GM21786 (cell line): Measurements from ENCODE around the gene RPS6KL1.

Source experiments
- ATAC-seq: cut with Tn5 transposase; IDR thresholded peaks from one replicate; pipeline ENCODE4 v1.9.1; 2021; ENCODE audit not compliant: unreplicated experiment

RPS6KL1 gene

GRCh38 chr14:74952180-74952665 is 29.2 kb upstream of the RPS6KL1 start:
- ATAC-seq = no peak

- no peak for ATAC-seq
Measured at GRCh38 chr14:74951443-74952179, 28.6 kb upstream of the RPS6KL1 start.

GRCh38 chr14:74950795-74951442 is 27.9 kb upstream of the RPS6KL1 start:
- ATAC-seq = no peak

- ATAC-seq = no peak
Measured at GRCh38 chr14:74949859-74950573, 27.0 kb upstream of the RPS6KL1 start.

- ATAC-seq = no peak
Measured at GRCh38 chr14:74949191-74949601, 26.1 kb upstream of the RPS6KL1 start.

- ATAC-seq = no peak
Measured at GRCh38 chr14:74948228-74949175, 25.4 kb upstream of the RPS6KL1 start.

GRCh38 chr14:74947353-74948227 is 24.5 kb upstream of the RPS6KL1 start:
- no peak for ATAC-seq

- no peak for ATAC-seq
Measured at GRCh38 chr14:74946659-74947281, 23.7 kb upstream of the RPS6KL1 start.

GRCh38 chr14:74945852-74946658 is 23.0 kb upstream of the RPS6KL1 start:
- ATAC-seq = no peak

- ATAC-seq = no peak
Measured at GRCh38 chr14:74945261-74945851, 22.3 kb upstream of the RPS6KL1 start.

GRCh38 chr14:74942608-74943007 is 19.5 kb upstream of the RPS6KL1 start:
- ATAC-seq = no peak

- no peak for ATAC-seq
Measured at GRCh38 chr14:74942181-74942580, 19.1 kb upstream of the RPS6KL1 start.

- peak; percentile 41 for ATAC-seq
Measured at GRCh38 chr14:74941676-74942097, 18.6 kb upstream of the RPS6KL1 start.

- no peak for ATAC-seq
Measured at GRCh38 chr14:74940956-74941565, 18.0 kb upstream of the RPS6KL1 start.

- no peak for ATAC-seq
Measured at GRCh38 chr14:74938531-74939495, 15.8 kb upstream of the RPS6KL1 start.

GRCh38 chr14:74937171-74937570 is 14.1 kb upstream of the RPS6KL1 start:
- no peak for ATAC-seq
